ENCODE data around the gene CBARP. TPM values are rescaled to one million over a fixed set of nuclear protein-coding genes. Genes with fewer than 3 reads are reported as not detected.

CBARP gene
- total and polyA plus RNA-seq, 9 of the 15 experiments (the other 6 are each of a cell fraction or from before 2014, with no cell fraction given), result 0.03 to 8.9 (median 1.2) TPM; not detected in 1

DNA sequence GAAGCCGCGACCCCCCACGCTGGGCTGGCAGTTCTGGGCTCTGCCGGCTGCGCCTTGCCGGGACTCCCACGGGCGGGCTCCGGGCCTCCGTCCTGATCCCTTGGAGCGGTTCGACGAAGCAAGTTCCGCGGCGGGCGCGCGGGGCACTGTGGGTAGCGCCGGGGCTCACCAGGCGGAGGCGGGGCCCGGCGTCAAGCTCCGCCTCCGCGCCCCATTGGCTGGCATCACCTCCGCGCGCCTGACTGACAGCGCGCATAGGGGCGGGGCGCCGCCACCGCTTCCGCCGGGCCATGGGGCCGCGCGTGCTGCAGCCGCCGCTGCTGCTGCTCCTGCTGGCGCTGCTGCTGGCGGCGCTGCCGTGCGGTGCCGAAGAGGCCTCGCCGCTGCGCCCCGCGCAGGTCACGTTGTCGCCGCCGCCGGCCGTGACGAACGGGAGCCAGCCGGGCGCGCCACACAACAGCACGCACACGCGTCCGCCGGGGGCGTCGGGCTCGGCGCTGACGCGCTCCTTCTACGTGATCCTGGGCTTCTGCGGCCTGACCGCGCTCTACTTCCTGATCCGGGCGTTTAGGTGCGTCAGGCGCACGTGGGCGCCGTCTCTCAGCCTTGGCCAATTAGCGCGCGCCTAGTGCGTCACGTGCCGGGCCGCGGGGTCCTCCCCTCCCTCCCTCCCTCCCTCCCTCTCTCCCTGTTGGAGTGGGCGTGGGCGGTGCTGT is 37.6 kb upstream of the CBARP start, which contains the start of gene FAM174C (continued):
- TF ChIP-seq, protein P1, sequence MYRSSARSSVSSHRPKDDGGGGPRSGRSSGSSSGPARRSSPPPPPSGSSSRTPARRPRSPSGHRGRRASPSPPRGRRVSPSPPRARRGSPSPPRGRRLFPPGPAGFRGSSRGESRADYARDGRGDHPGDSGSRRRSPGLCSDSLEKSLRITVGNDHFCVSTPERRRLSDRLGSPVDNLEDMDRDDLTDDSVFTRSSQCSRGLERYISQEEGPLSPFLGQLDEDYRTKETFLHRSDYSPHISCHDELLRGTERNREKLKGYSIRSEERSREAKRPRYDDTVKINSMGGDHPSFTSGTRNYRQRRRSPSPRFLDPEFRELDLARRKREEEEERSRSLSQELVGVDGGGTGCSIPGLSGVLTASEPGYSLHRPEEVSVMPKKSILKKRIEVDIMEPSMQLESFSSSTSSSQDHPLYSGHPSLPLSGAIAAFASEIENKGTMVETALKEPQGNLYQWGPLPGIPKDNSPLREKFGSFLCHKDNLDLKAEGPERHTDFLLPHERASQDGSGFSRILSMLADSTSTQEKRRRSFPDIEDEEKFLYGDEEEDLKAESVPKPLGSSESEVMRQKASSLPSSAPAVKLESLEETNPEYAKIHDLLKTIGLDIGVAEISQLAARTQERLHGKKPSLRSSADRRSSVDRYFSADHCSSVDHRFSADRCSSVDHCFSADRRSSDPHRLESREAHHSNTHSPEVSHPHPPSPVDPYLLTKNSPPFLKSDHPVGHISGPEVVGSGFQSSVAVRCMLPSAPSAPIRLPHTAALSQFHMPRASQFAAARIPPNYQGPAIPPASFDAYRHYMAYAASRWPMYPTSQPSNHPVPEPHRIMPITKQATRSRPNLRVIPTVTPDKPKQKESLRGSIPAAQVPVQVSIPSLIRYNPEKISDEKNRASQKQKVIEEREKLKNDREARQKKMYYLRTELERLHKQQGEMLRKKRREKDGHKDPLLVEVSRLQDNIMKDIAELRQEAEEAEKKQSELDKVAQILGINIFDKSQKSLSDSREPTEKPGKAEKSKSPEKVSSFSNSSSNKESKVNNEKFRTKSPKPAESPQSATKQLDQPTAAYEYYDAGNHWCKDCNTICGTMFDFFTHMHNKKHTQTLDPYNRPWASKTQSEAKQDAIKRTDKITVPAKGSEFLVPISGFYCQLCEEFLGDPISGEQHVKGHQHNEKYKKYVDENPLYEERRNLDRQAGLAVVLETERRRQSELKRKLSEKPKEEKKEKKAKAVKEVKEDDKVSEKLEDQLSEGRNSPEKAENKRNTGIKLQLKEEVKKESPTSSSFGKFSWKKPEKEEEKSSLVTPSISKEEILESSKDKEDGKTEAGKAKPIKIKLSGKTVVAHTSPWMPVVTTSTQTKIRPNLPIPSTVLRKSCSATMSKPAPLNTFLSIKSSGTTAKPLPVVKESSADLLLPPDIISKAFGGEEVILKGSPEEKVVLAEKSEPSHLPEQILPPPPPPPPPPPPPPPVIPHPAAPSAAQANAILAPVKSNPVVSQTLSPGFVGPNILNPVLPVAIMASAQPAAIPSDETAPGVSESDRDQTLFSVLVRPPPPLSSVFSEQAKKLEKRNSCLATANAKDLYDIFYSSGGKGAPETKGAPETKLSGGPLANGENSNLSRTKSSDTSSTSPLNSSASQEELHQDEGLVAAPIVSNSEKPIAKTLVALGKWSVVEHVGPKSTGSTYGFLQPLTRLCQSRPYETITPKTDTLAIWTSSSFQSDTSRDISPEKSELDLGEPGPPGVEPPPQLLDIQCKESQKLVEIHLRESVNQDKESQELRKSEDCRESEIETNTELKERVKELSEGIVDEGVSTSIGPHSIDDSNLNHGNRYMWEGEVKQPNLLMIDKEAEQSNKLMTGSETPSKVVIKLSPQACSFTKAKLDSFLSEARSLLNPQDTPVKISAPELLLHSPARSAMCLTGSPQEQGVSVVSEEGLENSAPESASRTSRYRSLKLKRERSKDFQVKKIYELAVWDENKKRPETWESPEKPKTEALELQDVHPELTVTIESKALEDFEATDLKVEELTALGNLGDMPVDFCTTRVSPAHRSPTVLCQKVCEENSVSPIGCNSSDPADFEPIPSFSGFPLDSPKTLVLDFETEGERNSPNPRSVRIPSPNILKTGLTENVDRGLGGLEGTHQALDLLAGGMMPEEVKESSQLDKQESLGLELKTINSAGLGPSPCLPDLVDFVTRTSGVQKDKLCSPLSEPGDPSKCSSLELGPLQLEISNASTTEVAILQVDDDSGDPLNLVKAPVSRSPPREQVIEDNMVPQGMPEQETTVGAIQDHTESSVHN (IDR thresholded peaks at IDR 0.05; ENCODE audit: borderline replicate concordance in 1 of 2, low read depth in 1 of 2), result no peak
- TF ChIP-seq, protein P2, sequence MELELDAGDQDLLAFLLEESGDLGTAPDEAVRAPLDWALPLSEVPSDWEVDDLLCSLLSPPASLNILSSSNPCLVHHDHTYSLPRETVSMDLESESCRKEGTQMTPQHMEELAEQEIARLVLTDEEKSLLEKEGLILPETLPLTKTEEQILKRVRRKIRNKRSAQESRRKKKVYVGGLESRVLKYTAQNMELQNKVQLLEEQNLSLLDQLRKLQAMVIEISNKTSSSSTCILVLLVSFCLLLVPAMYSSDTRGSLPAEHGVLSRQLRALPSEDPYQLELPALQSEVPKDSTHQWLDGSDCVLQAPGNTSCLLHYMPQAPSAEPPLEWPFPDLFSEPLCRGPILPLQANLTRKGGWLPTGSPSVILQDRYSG (tag; conservative IDR thresholded peaks at IDR 0.05; ENCODE audit: low read depth), result 0 out of 2 replicates have a peak, but pooled peaks have one; percentile 44
- no peak; the same call in 1 of the 2 replicates for TF ChIP-seq MYNN (IDR thresholded peaks at IDR 0.05)
- no peak for TF ChIP-seq MYNN (CRISPR knock-in tag; IDR thresholded peaks at IDR 0.05)
- TF ChIP-seq TAL1 (IDR thresholded peaks at IDR 0.05), result no peak
- TF ChIP-seq RHOXF2B (CRISPR knock-in tag; conservative IDR thresholded peaks at IDR 0.05), result 0 out of 2 replicates have a peak, but pooled peaks have one; percentile 22
- TF ChIP-seq CBFA2T3 (IDR thresholded peaks at IDR 0.05), result no peak
- 0 out of 2 replicates have a peak, but pooled peaks have one; percentile 47 for TF ChIP-seq TARDBP (IDR thresholded peaks at IDR 0.05)
- no peak; the same call in 1 of the 2 replicates for TF ChIP-seq ZSCAN29 (IDR thresholded peaks at IDR 0.05)
- TF ChIP-seq, protein P3, sequence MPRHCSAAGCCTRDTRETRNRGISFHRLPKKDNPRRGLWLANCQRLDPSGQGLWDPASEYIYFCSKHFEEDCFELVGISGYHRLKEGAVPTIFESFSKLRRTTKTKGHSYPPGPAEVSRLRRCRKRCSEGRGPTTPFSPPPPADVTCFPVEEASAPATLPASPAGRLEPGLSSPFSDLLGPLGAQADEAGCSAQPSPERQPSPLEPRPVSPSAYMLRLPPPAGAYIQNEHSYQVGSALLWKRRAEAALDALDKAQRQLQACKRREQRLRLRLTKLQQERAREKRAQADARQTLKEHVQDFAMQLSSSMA (CRISPR knock-in tag; IDR thresholded peaks at IDR 0.05), result peak; percentile 62; the same call in 1 of the 2 replicates
- TF ChIP-seq CHCHD3 (CRISPR knock-in tag; IDR thresholded peaks at IDR 0.05), result 0 out of 2 replicates have a peak, but pooled peaks have one; percentile 8
- TF ChIP-seq GABPB1 (CRISPR knock-in tag; IDR thresholded peaks at IDR 0.05), result peak; percentile 61; the same call in 1 of the 2 replicates
- TF ChIP-seq, protein P4, sequence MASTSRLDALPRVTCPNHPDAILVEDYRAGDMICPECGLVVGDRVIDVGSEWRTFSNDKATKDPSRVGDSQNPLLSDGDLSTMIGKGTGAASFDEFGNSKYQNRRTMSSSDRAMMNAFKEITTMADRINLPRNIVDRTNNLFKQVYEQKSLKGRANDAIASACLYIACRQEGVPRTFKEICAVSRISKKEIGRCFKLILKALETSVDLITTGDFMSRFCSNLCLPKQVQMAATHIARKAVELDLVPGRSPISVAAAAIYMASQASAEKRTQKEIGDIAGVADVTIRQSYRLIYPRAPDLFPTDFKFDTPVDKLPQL (IDR thresholded peaks at IDR 0.05; ENCODE audit: extremely low read depth, insufficient read length), result no peak
- TF ChIP-seq, protein P5, sequence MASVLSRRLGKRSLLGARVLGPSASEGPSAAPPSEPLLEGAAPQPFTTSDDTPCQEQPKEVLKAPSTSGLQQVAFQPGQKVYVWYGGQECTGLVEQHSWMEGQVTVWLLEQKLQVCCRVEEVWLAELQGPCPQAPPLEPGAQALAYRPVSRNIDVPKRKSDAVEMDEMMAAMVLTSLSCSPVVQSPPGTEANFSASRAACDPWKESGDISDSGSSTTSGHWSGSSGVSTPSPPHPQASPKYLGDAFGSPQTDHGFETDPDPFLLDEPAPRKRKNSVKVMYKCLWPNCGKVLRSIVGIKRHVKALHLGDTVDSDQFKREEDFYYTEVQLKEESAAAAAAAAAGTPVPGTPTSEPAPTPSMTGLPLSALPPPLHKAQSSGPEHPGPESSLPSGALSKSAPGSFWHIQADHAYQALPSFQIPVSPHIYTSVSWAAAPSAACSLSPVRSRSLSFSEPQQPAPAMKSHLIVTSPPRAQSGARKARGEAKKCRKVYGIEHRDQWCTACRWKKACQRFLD (CRISPR knock-in tag; IDR thresholded peaks at IDR 0.05), result peak; percentile 7; the same call in 1 of the 2 replicates

Data from K562 (cell line).